Measurements from ENCODE around the gene SLC12A3. TPM values are rescaled to one million over a fixed set of nuclear protein-coding genes. Genes with fewer than 3 reads are reported as not detected.
A peak's percentile ranks its signal among the peaks of the same experiment; 100 is the strongest.

The SLC12A3 gene
- total RNA-seq, 1 donor from 2014 or later, result not detected

DNA sequence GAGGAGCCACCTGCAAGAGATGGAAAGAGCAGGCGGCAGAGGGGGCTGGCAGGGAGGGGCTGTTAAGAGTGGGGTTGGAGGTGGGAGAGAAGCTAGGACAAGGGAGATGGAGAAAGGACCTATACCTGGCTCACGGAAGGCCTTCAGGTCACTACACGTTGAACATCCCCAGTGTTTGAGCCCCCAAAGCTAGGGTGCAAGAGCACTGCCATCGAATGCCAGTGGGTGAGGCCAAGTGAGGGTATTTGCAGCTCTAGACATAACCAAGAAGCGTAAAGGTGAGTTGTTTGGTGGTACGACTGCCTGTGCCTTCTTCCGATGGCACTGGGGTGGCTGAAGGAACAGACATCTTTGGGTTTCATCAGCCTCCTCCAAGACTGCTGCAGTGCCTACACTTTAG, 49.9 kb downstream of the SLC12A3 start:
- TF ChIP-seq, protein P1, sequence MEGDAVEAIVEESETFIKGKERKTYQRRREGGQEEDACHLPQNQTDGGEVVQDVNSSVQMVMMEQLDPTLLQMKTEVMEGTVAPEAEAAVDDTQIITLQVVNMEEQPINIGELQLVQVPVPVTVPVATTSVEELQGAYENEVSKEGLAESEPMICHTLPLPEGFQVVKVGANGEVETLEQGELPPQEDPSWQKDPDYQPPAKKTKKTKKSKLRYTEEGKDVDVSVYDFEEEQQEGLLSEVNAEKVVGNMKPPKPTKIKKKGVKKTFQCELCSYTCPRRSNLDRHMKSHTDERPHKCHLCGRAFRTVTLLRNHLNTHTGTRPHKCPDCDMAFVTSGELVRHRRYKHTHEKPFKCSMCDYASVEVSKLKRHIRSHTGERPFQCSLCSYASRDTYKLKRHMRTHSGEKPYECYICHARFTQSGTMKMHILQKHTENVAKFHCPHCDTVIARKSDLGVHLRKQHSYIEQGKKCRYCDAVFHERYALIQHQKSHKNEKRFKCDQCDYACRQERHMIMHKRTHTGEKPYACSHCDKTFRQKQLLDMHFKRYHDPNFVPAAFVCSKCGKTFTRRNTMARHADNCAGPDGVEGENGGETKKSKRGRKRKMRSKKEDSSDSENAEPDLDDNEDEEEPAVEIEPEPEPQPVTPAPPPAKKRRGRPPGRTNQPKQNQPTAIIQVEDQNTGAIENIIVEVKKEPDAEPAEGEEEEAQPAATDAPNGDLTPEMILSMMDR (IDR thresholded peaks at IDR 0.05; ENCODE audit: unreplicated experiment), result no peak
- H3K4me3 Mint-ChIP-seq (ENCODE audit: low read depth), result no peak overlapping the region
- H3K27me3 Mint-ChIP-seq, result peaks cover 3% of the 10 kb centered on the region
- H3K27ac Mint-ChIP-seq, result no peak overlapping the region
- DNase-seq (ENCODE audit: low spot score, unreplicated experiment), result no peak
- peaks cover 51% of the 10 kb centered on the region for H3K4me1 Mint-ChIP-seq (ENCODE audit: low read depth)
- H3K36me3 Mint-ChIP-seq (ENCODE audit: insufficient read depth), result no peaks in the 10 kb centered on the region
- H3K9me3 Mint-ChIP-seq (ENCODE audit: low read depth), result peaks cover 6% of the 10 kb centered on the region

DNA sequence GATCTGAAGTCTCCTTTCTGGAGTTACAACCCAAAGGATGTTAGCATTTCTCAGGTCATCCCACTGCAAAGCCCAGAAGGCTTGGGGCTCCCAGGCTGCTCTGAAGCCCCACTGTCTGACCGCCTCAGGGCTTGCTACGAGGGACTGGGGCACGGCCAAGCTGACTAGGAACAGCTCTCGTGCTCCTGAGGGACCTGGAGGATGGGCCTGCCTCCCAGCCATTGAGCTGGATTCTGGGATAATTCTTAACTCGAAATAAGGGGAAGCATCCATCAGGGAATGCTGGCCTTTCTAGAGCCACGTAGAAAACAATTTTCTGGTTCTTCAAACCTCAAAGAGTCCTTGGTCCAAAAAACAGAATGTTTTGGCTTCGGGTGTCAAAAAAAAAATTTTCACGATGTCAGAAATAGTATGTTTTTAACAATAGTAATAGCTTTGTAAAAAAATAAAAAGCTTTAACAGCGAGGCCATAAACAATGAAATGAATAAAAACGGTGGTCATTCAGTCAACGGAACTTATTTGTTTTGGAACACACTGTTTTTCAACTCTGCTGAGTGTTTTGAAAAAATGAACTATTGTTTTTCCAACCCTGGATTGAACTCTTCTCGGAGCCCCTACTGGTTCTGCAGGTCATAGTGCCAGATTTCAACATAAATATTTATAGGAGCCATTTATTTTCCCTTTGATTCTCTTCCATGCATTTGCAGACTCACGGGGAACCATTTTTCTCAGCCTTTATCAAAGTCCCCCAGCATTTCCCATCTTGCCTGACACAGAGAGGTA, 50.5 kb downstream of the SLC12A3 start:
- peaks cover 6% of the 10 kb centered on the region for H3K9me3 Mint-ChIP-seq (ENCODE audit: low read depth)
- H3K27ac Mint-ChIP-seq, result no peak overlapping the region
- H3K27me3 Mint-ChIP-seq, result peaks cover 3% of the 10 kb centered on the region
- no peak for DNase-seq (ENCODE audit: low spot score, unreplicated experiment)
- H3K36me3 Mint-ChIP-seq (ENCODE audit: insufficient read depth), result no peaks in the 10 kb centered on the region
- peaks cover 50% of the 10 kb centered on the region for H3K4me1 Mint-ChIP-seq (ENCODE audit: low read depth)
- TF ChIP-seq, protein P1 (IDR thresholded peaks at IDR 0.05; ENCODE audit: unreplicated experiment), result no peak
- H3K4me3 Mint-ChIP-seq (ENCODE audit: low read depth), result no peak overlapping the region

- H3K27ac Mint-ChIP-seq, result no peak overlapping the region
- peaks cover 3% of the 10 kb centered on the region for H3K27me3 Mint-ChIP-seq
- H3K4me1 Mint-ChIP-seq (ENCODE audit: low read depth), result peaks cover 48% of the 10 kb centered on the region
- no peak overlapping the region for H3K4me3 Mint-ChIP-seq (ENCODE audit: low read depth)
- no peak for DNase-seq (ENCODE audit: low spot score, unreplicated experiment)
- H3K36me3 Mint-ChIP-seq (ENCODE audit: insufficient read depth), result no peaks in the 10 kb centered on the region
- H3K9me3 Mint-ChIP-seq (ENCODE audit: low read depth), result peaks cover 6% of the 10 kb centered on the region
- TF ChIP-seq, protein P1 (IDR thresholded peaks at IDR 0.05; ENCODE audit: unreplicated experiment), result no peak
These were observed 51.8 kb downstream of the SLC12A3 start for GRCh38 chr16:56916571-56917403.

DNA sequence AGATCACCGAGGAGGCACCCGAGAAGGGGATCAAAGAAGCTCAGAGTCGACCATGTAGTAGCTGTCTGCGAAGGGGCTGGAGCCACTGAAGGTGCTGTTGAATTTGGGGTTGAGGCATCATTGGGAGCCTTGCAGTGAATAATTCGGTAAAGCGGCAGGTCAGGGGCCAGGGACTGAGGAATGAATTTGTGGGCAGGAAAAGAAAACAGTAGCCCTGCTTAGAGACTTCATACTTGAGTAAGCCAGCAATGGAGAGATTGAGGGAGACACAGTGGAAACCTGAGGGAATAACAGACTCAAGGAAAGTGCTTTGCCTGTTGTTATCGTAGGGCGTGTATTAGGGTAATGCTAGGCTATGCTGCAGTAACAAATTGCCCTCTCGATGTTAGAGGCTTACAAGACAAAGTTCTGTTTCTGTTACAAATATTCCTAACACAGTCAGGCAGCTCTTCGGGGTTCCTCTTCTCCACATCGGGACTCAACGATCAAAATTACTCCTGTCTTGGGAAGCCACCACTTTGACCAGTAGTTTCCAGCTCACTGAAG, 53.5 kb downstream of the SLC12A3 start:
- peaks cover 43% of the 10 kb centered on the region for H3K4me1 Mint-ChIP-seq (ENCODE audit: low read depth)
- peak overlapping the region; percentile 30 for H3K27ac Mint-ChIP-seq
- peaks cover 6% of the 10 kb centered on the region for H3K9me3 Mint-ChIP-seq (ENCODE audit: low read depth)
- no peak for DNase-seq (ENCODE audit: low spot score, unreplicated experiment)
- no peak overlapping the region for H3K4me3 Mint-ChIP-seq (ENCODE audit: low read depth)
- TF ChIP-seq, protein P1 (IDR thresholded peaks at IDR 0.05; ENCODE audit: unreplicated experiment), result no peak
- no peaks in the 10 kb centered on the region for H3K36me3 Mint-ChIP-seq (ENCODE audit: insufficient read depth)
- H3K27me3 Mint-ChIP-seq, result no peaks in the 10 kb centered on the region

DNA sequence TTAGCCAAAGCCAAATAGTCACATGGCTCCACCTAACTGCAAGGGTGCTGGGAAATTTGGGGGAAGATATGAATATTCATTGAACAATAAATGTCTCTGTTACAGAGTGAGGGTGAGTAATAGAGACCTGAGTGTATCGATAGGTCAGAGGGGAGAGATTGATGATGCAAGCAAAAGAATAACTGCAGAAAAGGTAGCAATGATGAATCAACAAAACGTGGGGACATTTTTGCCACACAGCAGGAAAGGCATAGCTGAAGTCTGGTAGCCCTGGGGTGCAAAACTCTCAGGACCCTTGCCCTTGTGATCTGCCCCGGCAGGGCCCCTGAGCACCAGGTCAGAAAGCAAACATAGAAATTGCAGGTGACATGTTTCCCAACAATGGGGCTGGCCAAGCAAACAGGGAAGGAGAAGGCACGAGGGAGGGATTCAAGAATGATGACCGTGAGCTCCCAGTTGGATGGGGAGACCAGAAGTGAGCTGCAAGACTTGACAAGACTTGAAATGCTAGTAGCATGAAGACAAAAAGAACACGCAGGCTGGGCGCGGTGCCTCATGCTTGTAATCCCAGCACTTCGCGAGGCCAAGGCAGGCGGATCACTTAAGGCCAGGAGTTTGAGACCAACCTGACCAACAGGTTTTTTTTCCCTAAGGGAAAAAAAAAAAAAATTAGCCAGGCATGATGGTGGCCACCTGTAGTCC, 54.2 kb downstream of the SLC12A3 start:
- peaks cover 43% of the 10 kb centered on the region for H3K4me1 Mint-ChIP-seq (ENCODE audit: low read depth)
- no peaks in the 10 kb centered on the region for H3K36me3 Mint-ChIP-seq (ENCODE audit: insufficient read depth)
- no peak overlapping the region for H3K4me3 Mint-ChIP-seq (ENCODE audit: low read depth)
- H3K27me3 Mint-ChIP-seq, result no peaks in the 10 kb centered on the region
- peak overlapping the region; percentile 66 for H3K27ac Mint-ChIP-seq
- peaks cover 6% of the 10 kb centered on the region for H3K9me3 Mint-ChIP-seq (ENCODE audit: low read depth)
- TF ChIP-seq, protein P1 (IDR thresholded peaks at IDR 0.05; ENCODE audit: unreplicated experiment), result no peak
- DNase-seq (ENCODE audit: low spot score, unreplicated experiment), result no peak
